ENCODE measurements around the gene YIPF4.
A peak's percentile ranks its signal among the peaks of the same experiment; 100 is the strongest.
"Not testable (repeated sequence)": the region's sequence is repeated elsewhere in the genome, so short reads cannot be mapped to it uniquely, and the experiment has no call there.

Gene YIPF4

GRCh38 chr2:32356681-32357317 lies 79.1 kb downstream of the YIPF4 start, which contains the start of gene BIRC6:
Gene BIRC6 (plus strand): TSS chr2:32357023. CDS start chr2:32357162, 139 bp downstream.
- H3K27me3 ChIP-seq (ENCODE audit: control insufficient read depth, insufficient read depth, low read length), result no peaks in the 10 kb centered on the region
- H3K36me3 ChIP-seq (ENCODE audit: insufficient read depth, low read length), result peaks cover 8% of the 10 kb centered on the region
- no peaks in the 10 kb centered on the region for H3K9me3 ChIP-seq (replicated peaks; ENCODE audit: low read length)
- peak within 1 kb of the TSS; percentile 98 for H3K9ac ChIP-seq (ENCODE audit: low read depth, low read length)
- H3K4me1 ChIP-seq (ENCODE audit: control insufficient read depth, insufficient read depth, low read length), result peaks cover 23% of the 10 kb centered on the region
- peak within 1 kb of the TSS; percentile 97 for H3K4me3 ChIP-seq (ENCODE audit: low read length)
- H3K4me2 ChIP-seq (ENCODE audit: low read length), result peak within 1 kb of the TSS; percentile 92

GRCh38 chr2:32357318-32358110 lies 79.8 kb downstream of the YIPF4 start:
- H3K4me3 ChIP-seq (ENCODE audit: low read length), result peak overlapping the region; percentile 97
- no peaks in the 10 kb centered on the region for H3K9me3 ChIP-seq (replicated peaks; ENCODE audit: low read length)
- peaks cover 23% of the 10 kb centered on the region for H3K4me1 ChIP-seq (ENCODE audit: control insufficient read depth, insufficient read depth, low read length)
- H3K4me2 ChIP-seq (ENCODE audit: low read length), result peak overlapping the region; percentile 92
- peak overlapping the region; percentile 98 for H3K9ac ChIP-seq (ENCODE audit: low read depth, low read length)
- H3K36me3 ChIP-seq (ENCODE audit: insufficient read depth, low read length), result peaks cover 8% of the 10 kb centered on the region
- no peaks in the 10 kb centered on the region for H3K27me3 ChIP-seq (ENCODE audit: control insufficient read depth, insufficient read depth, low read length)

DNA sequence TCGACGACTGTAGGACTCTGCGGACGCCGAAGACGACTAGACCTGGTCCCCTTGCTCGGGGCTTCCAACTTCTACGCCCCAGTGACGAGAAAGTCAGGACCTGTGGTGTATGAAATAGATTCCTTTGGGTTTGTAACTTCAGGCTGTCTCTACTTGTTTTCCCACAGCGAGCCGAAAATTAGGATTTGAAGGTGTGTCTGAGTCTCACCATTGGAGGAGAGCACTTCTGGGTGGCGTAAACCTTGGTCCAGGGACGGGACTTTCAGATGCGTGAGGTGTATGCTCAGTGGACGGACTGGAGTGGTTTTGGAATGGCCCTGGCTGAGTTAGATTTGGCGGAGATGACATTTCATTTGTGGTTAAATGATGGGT lies 80.4 kb downstream of the YIPF4 start:
- peak overlapping the region; percentile 97 for H3K4me3 ChIP-seq (ENCODE audit: low read length)
- peak overlapping the region; percentile 98 for H3K9ac ChIP-seq (ENCODE audit: low read depth, low read length)
- no peaks in the 10 kb centered on the region for H3K27me3 ChIP-seq (ENCODE audit: control insufficient read depth, insufficient read depth, low read length)
- H3K4me1 ChIP-seq (ENCODE audit: control insufficient read depth, insufficient read depth, low read length), result peaks cover 23% of the 10 kb centered on the region
- no peaks in the 10 kb centered on the region for H3K9me3 ChIP-seq (replicated peaks; ENCODE audit: low read length)
- H3K4me2 ChIP-seq (ENCODE audit: low read length), result peak overlapping the region; percentile 92
- peaks cover 8% of the 10 kb centered on the region for H3K36me3 ChIP-seq (ENCODE audit: insufficient read depth, low read length)

DNA sequence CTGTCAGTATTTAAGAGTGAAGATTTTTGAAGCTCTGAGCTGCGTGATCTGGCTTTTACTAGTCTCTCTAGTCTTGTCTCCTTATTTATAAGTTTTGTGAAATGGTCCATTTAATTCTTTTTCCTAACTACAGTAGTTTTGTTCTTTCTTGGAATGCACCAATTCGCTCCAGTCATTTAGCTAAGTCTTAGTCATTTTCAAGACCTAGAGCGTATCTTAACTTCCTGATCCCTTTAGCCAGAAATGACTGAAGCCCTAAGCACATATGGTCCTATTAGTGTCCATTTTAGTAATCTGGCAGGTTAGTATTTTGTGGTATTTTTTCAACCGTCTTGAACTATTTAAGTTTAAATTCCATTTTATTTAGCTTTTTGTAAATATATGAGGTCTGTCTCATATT lies 82.7 kb downstream of the YIPF4 start:
- Histone ChIP-seq H3K9ac (ENCODE audit: low read depth, low read length) (no peak overlapping the region), H3K4me1 (ENCODE audit: control insufficient read depth, insufficient read depth, low read length) (peaks cover 17% of the 10 kb centered on the region), H3K27me3 (ENCODE audit: control insufficient read depth, insufficient read depth, low read length) (no peaks in the 10 kb centered on the region), H3K36me3 (ENCODE audit: insufficient read depth, low read length) (peaks cover 8% of the 10 kb centered on the region), H3K9me3 (replicated peaks; ENCODE audit: low read length) (no peaks in the 10 kb centered on the region), H3K4me3 (ENCODE audit: low read length) (no peak overlapping the region), H3K4me2 (ENCODE audit: low read length) (peak overlapping the region; percentile 47)

DNA sequence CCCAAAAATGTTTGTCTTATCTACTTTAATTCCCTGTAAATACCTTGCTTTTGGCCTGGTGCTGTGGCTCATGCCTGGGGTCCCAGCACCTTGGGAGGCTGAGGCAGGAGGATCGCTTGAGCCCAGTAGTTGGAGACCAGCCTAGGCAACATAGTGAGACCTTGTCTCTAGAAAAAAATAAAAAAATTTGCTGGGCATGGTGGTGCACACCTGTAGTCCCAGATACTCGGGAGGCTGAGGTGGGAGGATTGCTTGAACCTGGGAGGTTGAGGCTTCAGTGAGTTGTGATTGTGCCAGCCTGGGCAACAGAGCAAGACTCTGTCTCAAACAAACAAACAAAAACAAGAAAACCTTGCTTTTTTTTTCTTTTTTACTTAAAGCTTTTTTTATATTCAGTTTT lies 85.3 kb downstream of the YIPF4 start:
- not testable (repeated sequence) for H3K36me3 ChIP-seq (ENCODE audit: insufficient read depth, low read length); H3K4me3 ChIP-seq (ENCODE audit: low read length); H3K9ac ChIP-seq (ENCODE audit: low read depth, low read length); H3K9me3 ChIP-seq (replicated peaks; ENCODE audit: low read length); H3K27me3 ChIP-seq (ENCODE audit: control insufficient read depth, insufficient read depth, low read length); H3K4me2 ChIP-seq (ENCODE audit: low read length)
- peaks cover 17% of the 10 kb centered on the region for H3K4me1 ChIP-seq (ENCODE audit: control insufficient read depth, insufficient read depth, low read length)

- H3K4me3 ChIP-seq (ENCODE audit: low read length), result no peak overlapping the region
- no peak overlapping the region for H3K9ac ChIP-seq (ENCODE audit: low read depth, low read length)
- H3K27me3 ChIP-seq (ENCODE audit: control insufficient read depth, insufficient read depth, low read length), result no peaks in the 10 kb centered on the region
- H3K9me3 ChIP-seq (replicated peaks; ENCODE audit: low read length), result no peaks in the 10 kb centered on the region
- H3K4me2 ChIP-seq (ENCODE audit: low read length), result no peak overlapping the region
- H3K36me3 ChIP-seq (ENCODE audit: insufficient read depth, low read length), result peaks cover 8% of the 10 kb centered on the region
- H3K4me1 ChIP-seq (ENCODE audit: control insufficient read depth, insufficient read depth, low read length), result peaks cover 11% of the 10 kb centered on the region
Observed at GRCh38 chr2:32363597-32363996, 85.9 kb downstream of the YIPF4 start.

DNA sequence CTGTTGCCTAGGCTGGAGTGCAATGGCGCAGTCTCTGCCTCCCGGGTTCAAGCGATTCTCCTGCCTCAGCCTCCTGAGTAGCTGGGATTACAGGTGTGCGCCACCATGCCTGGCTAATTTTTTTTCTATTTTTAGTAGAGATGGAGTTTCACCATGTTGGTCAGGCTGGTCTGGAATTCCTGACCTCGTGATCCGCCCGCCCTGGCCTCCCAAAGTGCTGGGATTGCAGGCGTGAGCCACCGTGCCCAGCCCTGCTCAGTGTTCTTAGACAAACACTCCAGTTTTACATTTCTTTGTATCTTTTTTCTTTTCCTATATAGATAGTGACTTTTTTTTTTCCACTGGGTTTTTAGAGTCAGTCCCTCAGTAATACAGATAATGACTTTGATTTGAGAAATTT lies 86.6 kb downstream of the YIPF4 start:
- not testable (repeated sequence) for H3K4me2 ChIP-seq (ENCODE audit: low read length); H3K9ac ChIP-seq (ENCODE audit: low read depth, low read length); H3K4me3 ChIP-seq (ENCODE audit: low read length); H3K27me3 ChIP-seq (ENCODE audit: control insufficient read depth, insufficient read depth, low read length); H3K4me1 ChIP-seq (ENCODE audit: control insufficient read depth, insufficient read depth, low read length); H3K9me3 ChIP-seq (replicated peaks; ENCODE audit: low read length); H3K36me3 ChIP-seq (ENCODE audit: insufficient read depth, low read length)

DNA sequence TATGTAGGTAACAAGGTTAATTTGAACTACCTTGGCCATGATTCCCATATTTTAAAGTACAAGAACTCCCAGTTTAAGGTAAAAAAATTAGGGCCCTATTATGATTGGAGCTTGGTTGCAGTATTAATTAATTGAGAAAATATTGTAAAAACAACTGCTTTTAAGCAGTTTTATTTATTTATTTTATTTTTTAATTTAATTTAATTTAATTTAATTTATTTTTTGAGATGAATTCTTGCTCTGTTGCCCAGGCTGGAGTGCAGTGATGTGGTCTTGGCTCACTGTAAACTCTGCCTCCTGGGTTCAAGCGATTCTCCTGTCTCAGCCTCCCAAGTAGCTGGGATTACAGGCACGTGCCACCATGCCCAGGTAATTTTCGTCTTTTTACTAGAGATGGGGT lies 88.0 kb downstream of the YIPF4 start:
- not testable (repeated sequence) for H3K4me2 ChIP-seq (ENCODE audit: low read length); H3K4me1 ChIP-seq (ENCODE audit: control insufficient read depth, insufficient read depth, low read length); H3K27me3 ChIP-seq (ENCODE audit: control insufficient read depth, insufficient read depth, low read length); H3K36me3 ChIP-seq (ENCODE audit: insufficient read depth, low read length); H3K9me3 ChIP-seq (replicated peaks; ENCODE audit: low read length); H3K4me3 ChIP-seq (ENCODE audit: low read length); H3K9ac ChIP-seq (ENCODE audit: low read depth, low read length)
